SK-N-SH (cell line): ENCODE results near the gene TEKT5. TPM values are rescaled to one million over a fixed set of nuclear protein-coding genes. Genes with fewer than 3 reads are reported as not detected.

Source experiments
- CTCF ChIA-PET: fragments of 300-600, 350-600 bp; formaldehyde crosslinking; extraction: SDS; loops from one replicate; lab custom pipeline; 2021; lab: Yijun Ruan, JAX
- POLR2A ChIA-PET: fragments of 350-600 bp; sonication (Branson Sonifier 250); formaldehyde crosslinking; extraction: SDS; loops from one replicate; lab custom pipeline; 2020; ENCODE audit warnings: antibody characterized with exemption, inconsistent platforms; lab: Yijun Ruan, JAX
- DNase-seq: peaks from one replicate; pipeline ENCODE4 v3.0.0; 2012
- H2AFZ ChIP-seq: fragments of 200-600 bp; sonication (generic); 2 replicates; pipeline ENCODE4 v1.8.1; 2016; ENCODE audit warnings: antibody characterized with exemption, mild to moderate bottlenecking, low read depth
- H3F3A ChIP-seq: fragments of 200-600 bp; sonication (generic); replicated peaks from 2 replicates; pipeline ENCODE3; 2016; ENCODE audit warnings: antibody characterized with exemption, mild to moderate bottlenecking; ENCODE audit not compliant: insufficient read depth
- H3K27ac ChIP-seq, 2 experiments: fragments of 200-500 bp in 1 of 2; fragments of 200-600 bp in 1 of 2; sonication (Bioruptor generic) in 1 of 2; sonication (generic), shearing (Covaris generic) in 1 of 2; 2 replicates each; pipeline versions ENCODE4 v1.5.1 to v1.6.1; 2014 to 2016; ENCODE audit warnings: low read depth in 2 of 2, inconsistent platforms in 1 of 2, low read length in 1 of 2, mild to moderate bottlenecking in 1 of 2, mixed read lengths in 1 of 2
- H3K27me3 ChIP-seq: fragments of 200-600 bp; sonication (generic), shearing (Covaris generic); 2 replicates; pipeline ENCODE4 v1.6.1; 2016; ENCODE audit warnings: mixed run types; ENCODE audit not compliant: insufficient read depth
- H3K36me3 ChIP-seq, 2 experiments: fragments of 200-500 bp in 1 of 2; fragments of 200-600 bp in 1 of 2; sonication (Bioruptor generic) in 1 of 2; sonication (generic) in 1 of 2; replicated peaks in 1 of 2; 2 replicates each; pipeline versions ENCODE3 to v1.5.1; 2014 to 2016; ENCODE audit warnings: low read length in 1 of 2, mild to moderate bottlenecking in 1 of 2; ENCODE audit not compliant: insufficient read depth in 2 of 2, control insufficient read depth in 1 of 2
- H3K4me1 ChIP-seq, 2 experiments: fragments of 200-500 bp in 1 of 2; fragments of 200-600 bp in 1 of 2; sonication (Bioruptor generic) in 1 of 2; sonication (generic), shearing (Covaris generic) in 1 of 2; 2 replicates each; pipeline versions ENCODE4 v1.5.1 to v1.6.1; 2014 to 2016; ENCODE audit warnings: low read depth in 1 of 2, low read length in 1 of 2, mixed run types in 1 of 2; ENCODE audit not compliant: insufficient read depth in 2 of 2, control insufficient read depth in 1 of 2
- H3K4me2 ChIP-seq: fragments of 200-600 bp; sonication (generic), shearing (Covaris generic); 2 replicates; pipeline ENCODE4 v1.6.1; 2017; ENCODE audit warnings: mixed run types
- H3K4me3 ChIP-seq, 2 experiments: fragments of 200-500 bp in 1 of 2; fragments of 200-600 bp in 1 of 2; sonication (Bioruptor generic) in 1 of 2; sonication (generic), shearing (Covaris generic) in 1 of 2; 2 replicates each; pipeline versions ENCODE4 v1.5.1 to v1.8.1; 2014 to 2016; ENCODE audit warnings: low read depth in 2 of 2, inconsistent platforms in 1 of 2, low read length in 1 of 2, mild to moderate bottlenecking in 1 of 2, mixed read lengths in 1 of 2, moderate library complexity in 1 of 2
- H3K79me2 ChIP-seq: fragments of 200-600 bp; sonication (generic); 2 replicates; pipeline ENCODE4 v1.8.1; 2017; ENCODE audit warnings: mild to moderate bottlenecking; ENCODE audit not compliant: insufficient read depth
- H3K9ac ChIP-seq: fragments of 200-600 bp; sonication (generic); 2 replicates; pipeline ENCODE4 v1.6.1; 2017; ENCODE audit warnings: mixed run types
- H3K9me2 ChIP-seq: fragments of 200-600 bp; sonication (generic); 2 replicates; pipeline ENCODE4 v1.6.1; 2017; ENCODE audit warnings: mixed run types
- H3K9me3 ChIP-seq: fragments of 200-600 bp; sonication (generic); 2 replicates; pipeline ENCODE4 v1.6.1; 2017; ENCODE audit warnings: mixed run types, mild to moderate bottlenecking, moderate library complexity
- H4K20me1 ChIP-seq: fragments of 200-600 bp; sonication (generic); 2 replicates; pipeline ENCODE4 v1.6.1; 2017; ENCODE audit warnings: mild to moderate bottlenecking, mixed run types; ENCODE audit not compliant: insufficient read depth
- CHD2 ChIP-seq: fragments of 150-350 bp; IDR thresholded peaks from 2 replicates; pipeline ENCODE4 v1.6.1; 2018; ENCODE audit warnings: low read length; ENCODE audit not compliant: partially characterized antibody
- EP300 ChIP-seq, 2 experiments: IDR thresholded peaks; 2 replicates each; pipeline versions ENCODE4 v1.4.0 to v1.6.1; 2012; ENCODE audit warnings: borderline replicate concordance in 1 of 2, low read depth in 1 of 2, low read length in 1 of 2
- GATA2 ChIP-seq: sonication (generic); formaldehyde crosslinking; IDR thresholded peaks from 2 replicates; pipeline ENCODE4 v1.5.0; 2020; ENCODE audit warnings: mild to moderate bottlenecking, missing genetic modification reagents
- IRF3 ChIP-seq: fragments of 150-350 bp; IDR thresholded peaks from 2 replicates; pipeline ENCODE4 v1.6.1; 2016; ENCODE audit warnings: mild to moderate bottlenecking, low read depth, low read length
- NFIC ChIP-seq: IDR thresholded peaks from 2 replicates; pipeline ENCODE4 v1.4.0; 2012; ENCODE audit warnings: borderline replicate concordance
- RAD21 ChIP-seq: IDR thresholded peaks from 2 replicates; pipeline ENCODE4 v1.6.1; 2012; ENCODE audit warnings: mild to moderate bottlenecking, low read length
- REST ChIP-seq: IDR thresholded peaks from 2 replicates; pipeline ENCODE4 v1.6.1; 2012; ENCODE audit warnings: mild to moderate bottlenecking, low read depth, low read length, moderate library complexity
- RFX5 ChIP-seq: IDR thresholded peaks from 2 replicates; pipeline ENCODE4 v1.6.1; 2012; ENCODE audit warnings: mild to moderate bottlenecking, improper control_type of control experiment, low read length
- USF2 ChIP-seq: fragments of 150-350 bp; IDR thresholded peaks from 2 replicates; pipeline ENCODE4 v1.6.1; 2017; ENCODE audit warnings: antibody characterized with exemption, low read length, low read depth, borderline replicate concordance
- WGBS: methylation state at CpG from one replicate; pipeline ENCODE4 v1.1.6; 2017; ENCODE audit warnings: low lambda C conversion rate; 5-methylcytosine and 5-hydroxymethylcytosine counted together
- polyA plus RNA-seq, 3 experiments: library from polyadenylated mRNA; depleted of rRNA; stranded (reverse); fragments of >200 nt; gene quantifications; 2 replicates each; pipeline ENCODE4 v1.2.3, GENCODE V29; 2012
- TF ChIP-seq, protein P1 (sequence below): IDR thresholded peaks from 2 replicates; pipeline ENCODE4; 2012

TEKT5 gene
- polyA plus RNA-seq, 1 of the 3 experiments (the other 2 are of a cell fraction), result not detected

- no peak for TF ChIP-seq REST
- no peak for TF ChIP-seq USF2
- TF ChIP-seq RAD21, result no peak
- TF ChIP-seq RFX5, result no peak
- no peak for TF ChIP-seq CHD2
- TF ChIP-seq EP300 (IDR thresholded peaks at IDR 0.05; ENCODE audit: borderline replicate concordance in 1 of 2, low read depth in 1 of 2, low read length in 1 of 2), result no peak
- no peak for TF ChIP-seq GATA2 (CRISPR knock-in tag)
These were observed 85.3 kb downstream of the TEKT5 start (continued) for GRCh38 chr16:10609402-10609774.

DNA sequence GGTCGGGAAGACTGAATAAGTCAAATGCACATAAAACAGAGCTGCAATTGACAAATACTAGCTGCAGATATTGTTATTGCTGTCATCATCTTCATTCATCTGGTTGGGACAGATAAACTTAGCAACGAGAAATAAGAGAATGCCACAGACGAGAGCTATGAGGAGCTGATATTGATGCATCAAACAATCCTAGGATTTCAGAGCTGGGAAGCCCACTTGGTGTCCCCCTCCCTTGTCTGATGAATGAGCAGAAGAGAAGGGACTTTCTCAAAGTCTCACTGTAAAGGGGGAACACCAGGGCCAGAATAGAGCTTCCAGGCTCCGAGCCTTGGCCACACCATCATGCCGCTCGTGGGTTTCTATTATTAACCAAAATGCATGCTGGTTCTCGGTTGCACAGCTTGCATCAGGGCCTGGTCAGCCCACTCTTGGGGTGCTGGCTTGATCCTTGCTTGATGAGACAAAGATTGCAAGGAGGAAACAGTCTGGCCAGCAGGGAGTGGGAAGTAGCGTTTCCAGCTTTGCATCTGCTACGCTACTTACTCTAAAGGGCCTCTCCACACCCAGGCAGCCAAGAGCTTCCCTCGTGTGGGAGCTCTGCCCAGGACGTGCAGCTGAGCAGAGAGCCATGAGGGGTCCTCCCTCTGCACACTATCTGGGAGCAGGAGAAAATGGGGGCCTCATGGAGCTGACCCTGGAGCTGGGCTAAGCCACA is 85.9 kb downstream of the TEKT5 start:
- Histone ChIP-seq H3K9me3 (no peaks in the 10 kb centered on the region), H4K20me1 (no peaks in the 10 kb centered on the region), H3K79me2 (no peaks in the 10 kb centered on the region), H3K9ac (no peak overlapping the region), H3K27me3 (no peaks in the 10 kb centered on the region), H2AFZ (no peak overlapping the region), H3K4me1 (peaks cover 0 to 5% of the 10 kb centered on the region in 2 experiments; a peak in 1 of 4 replicates), H3K27ac (no peak overlapping the region), H3K9me2 (no peaks in the 10 kb centered on the region), H3K4me2 (no peak overlapping the region), H3K4me3 (no peak overlapping the region), H3K36me3 (no peaks in the 10 kb centered on the region), H3F3A (peaks cover 7% of the 10 kb centered on the region)
- TF ChIP-seq IRF3, result no peak
- TF ChIP-seq, protein P1, sequence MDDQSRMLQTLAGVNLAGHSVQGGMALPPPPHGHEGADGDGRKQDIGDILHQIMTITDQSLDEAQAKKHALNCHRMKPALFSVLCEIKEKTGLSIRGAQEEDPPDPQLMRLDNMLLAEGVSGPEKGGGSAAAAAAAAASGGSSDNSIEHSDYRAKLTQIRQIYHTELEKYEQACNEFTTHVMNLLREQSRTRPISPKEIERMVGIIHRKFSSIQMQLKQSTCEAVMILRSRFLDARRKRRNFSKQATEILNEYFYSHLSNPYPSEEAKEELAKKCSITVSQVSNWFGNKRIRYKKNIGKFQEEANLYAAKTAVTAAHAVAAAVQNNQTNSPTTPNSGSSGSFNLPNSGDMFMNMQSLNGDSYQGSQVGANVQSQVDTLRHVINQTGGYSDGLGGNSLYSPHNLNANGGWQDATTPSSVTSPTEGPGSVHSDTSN, result no peak
- no peak for TF ChIP-seq USF2
- no peak for TF ChIP-seq NFIC
- POLR2A ChIA-PET, result no interaction called here
- no peak for DNase-seq
- CTCF ChIA-PET, result interaction anchor here (0.6 to 1.7 kb wide), 3 partner anchors 10 to 1941 kb away, joined by 3 to 5 read pairs (median 3); no protein-coding TSS in a partner anchor
- WGBS, result 85% methylated on average over 7 of the region's 11 CpGs
